ENCODE measurements around the gene NLRP6.
"Not testable (repeated sequence)": the region's sequence is repeated elsewhere in the genome, so short reads cannot be mapped to it uniquely, and the experiment has no call there.

The NLRP6 gene

GRCh38 chr11:236774-237767 lies 41.1 kb upstream of the NLRP6 start, which contains the start of gene PSMD13:
Gene PSMD13, plus strand, starts transcription at chr11:236976. Its CDS starts 74 bp downstream, at chr11:237050.
- TF ChIP-seq CTCF (IDR thresholded peaks at IDR 0.05; ENCODE audit: extremely low read depth, missing control alignments) = no peak
- DNase-seq (ENCODE audit: low spot score) = peak; percentile 95

GRCh38 chr11:238346-238745 lies 39.9 kb upstream of the NLRP6 start:
- DNase-seq (ENCODE audit: low spot score) = not testable (repeated sequence)

GRCh38 chr11:240315-240714 lies 37.9 kb upstream of the NLRP6 start:
- TF ChIP-seq CTCF (IDR thresholded peaks at IDR 0.05; ENCODE audit: extremely low read depth, missing control alignments) = no peak
- DNase-seq (ENCODE audit: low spot score) = no peak

- TF ChIP-seq CTCF (IDR thresholded peaks at IDR 0.05; ENCODE audit: extremely low read depth, missing control alignments) = no peak
- no peak for DNase-seq (ENCODE audit: low spot score)
These were observed 36.6 kb upstream of the NLRP6 start for GRCh38 chr11:241634-242033.

- DNase-seq (ENCODE audit: low spot score) = no peak
- no peak for TF ChIP-seq CTCF (IDR thresholded peaks at IDR 0.05; ENCODE audit: extremely low read depth, missing control alignments)
These were observed 33.8 kb upstream of the NLRP6 start for GRCh38 chr11:244376-244775.

GRCh38 chr11:249062-249461 lies 29.1 kb upstream of the NLRP6 start:
- DNase-seq (ENCODE audit: low spot score) = no peak
- TF ChIP-seq CTCF (IDR thresholded peaks at IDR 0.05; ENCODE audit: extremely low read depth, missing control alignments) = no peak

- TF ChIP-seq CTCF (IDR thresholded peaks at IDR 0.05; ENCODE audit: extremely low read depth, missing control alignments) = no peak
These were observed 27.9 kb upstream of the NLRP6 start for GRCh38 chr11:250274-250673.

More at GRCh38 chr11:250274-250673, 27.9 kb upstream of the NLRP6 start:
- DNase-seq (ENCODE audit: low spot score) = no peak
